ENCODE data around the gene TRABD2B.

- TF ChIP-seq CTCF (IDR thresholded peaks at IDR 0.05; ENCODE audit: insufficient read depth, low read length, poor library complexity, severe bottlenecking) (no peak), EZH2phosphoT487 (conservative IDR thresholded peaks at IDR 0.05; ENCODE audit: low read length) (no peak)
Observed at GRCh38 chr1:47840393-47841190, 156.6 kb downstream of the TRABD2B start.
